GM19438 (cell line): ENCODE data around the gene SEC24B.
"Not testable (repeated sequence)": the region's sequence is repeated elsewhere in the genome, so short reads cannot be mapped to it uniquely, and the experiment has no call there.

Experiments used
- ATAC-seq: cut with Tn5 transposase; IDR thresholded peaks from one replicate; pipeline ENCODE4 v1.9.1; 2021; ENCODE audit warnings: low read depth; ENCODE audit not compliant: unreplicated experiment

The SEC24B gene

DNA sequence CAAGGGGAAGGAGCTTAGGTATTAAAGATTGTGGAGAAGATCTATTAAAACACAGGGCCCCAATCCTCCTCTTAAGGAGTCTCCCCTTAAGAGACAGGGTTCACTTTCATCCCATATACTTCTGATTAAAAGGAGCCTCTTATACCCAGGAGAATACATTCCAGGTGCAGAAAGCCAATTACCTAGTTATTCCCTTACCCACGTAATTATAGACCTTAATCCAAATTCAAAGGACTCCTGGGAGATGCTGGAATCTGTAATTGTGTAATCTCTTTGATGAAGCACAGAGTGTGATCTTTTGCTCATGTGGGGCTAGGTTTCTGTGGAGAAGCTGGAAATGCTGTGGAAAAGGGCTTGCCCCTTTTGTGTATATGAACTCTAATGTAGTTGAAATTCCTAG, 1.4 kb upstream of the SEC24B start:
- ATAC-seq = no peak

DNA sequence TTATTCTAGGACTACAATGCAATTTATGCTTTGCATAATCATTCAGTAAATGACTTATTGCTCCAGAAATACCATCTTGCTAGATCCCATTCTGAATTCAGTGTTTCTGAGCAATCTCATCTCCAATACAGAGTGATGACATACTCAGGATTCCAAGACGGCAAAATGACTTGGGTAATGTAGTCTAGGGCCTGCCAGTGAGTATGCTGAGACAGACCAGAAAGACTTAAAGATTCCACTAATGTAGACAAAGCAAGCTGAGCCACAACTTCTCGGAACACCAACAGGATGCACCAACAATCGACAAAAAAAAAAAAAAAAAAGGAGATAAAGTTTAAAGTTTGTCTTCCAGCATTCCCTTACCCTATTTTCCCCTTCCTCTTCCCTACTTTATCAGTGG, 919 bp upstream of the SEC24B start:
- ATAC-seq = no peak

DNA sequence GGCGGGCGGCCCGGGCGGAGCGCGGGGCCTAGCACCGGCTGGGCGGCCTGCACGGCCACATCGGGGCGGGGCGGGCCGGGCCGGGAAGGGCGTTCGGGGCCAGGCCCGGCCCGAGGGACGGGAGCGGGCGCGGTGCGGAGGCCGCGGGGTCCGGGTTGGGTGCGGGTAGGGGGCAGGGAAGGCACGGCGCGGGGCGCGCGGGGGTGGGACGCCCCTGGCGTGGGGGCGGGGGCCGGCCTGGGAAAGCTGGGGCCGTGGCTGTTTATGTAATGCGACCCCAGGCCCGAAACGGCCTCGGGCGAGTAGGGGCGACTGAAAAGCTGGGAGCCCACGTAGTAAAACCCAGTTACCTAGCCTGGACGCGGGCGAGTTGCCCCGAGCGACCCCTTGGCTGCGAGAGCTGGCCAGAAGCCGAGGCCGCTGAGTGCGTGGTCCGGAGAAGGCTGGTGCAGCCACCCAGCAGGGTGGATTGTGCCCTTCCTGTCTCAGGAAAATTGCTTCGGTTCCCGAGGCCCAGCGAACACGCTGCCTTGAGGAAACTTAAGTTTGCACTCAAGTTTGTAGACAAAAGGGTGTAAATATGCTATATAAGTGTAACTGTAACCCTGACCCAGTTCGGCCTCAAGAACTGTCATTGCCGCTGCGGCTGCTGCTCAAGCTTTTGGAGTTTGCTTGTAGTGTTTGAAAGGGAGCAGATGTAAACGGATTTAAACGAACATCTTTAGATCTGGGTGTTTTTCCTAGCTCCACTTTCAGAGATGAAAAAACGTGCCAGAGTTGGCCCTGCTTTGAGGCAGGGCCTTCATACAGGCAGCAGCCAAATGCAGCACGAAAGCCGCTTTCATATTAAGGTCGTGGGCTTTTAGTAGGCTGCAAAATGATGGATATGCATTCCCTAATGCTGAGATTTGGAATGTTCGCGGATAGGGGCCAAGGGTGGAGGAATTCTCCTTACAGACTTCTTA, 674 bp downstream of the SEC24B start:
- ATAC-seq = peak; percentile 37

DNA sequence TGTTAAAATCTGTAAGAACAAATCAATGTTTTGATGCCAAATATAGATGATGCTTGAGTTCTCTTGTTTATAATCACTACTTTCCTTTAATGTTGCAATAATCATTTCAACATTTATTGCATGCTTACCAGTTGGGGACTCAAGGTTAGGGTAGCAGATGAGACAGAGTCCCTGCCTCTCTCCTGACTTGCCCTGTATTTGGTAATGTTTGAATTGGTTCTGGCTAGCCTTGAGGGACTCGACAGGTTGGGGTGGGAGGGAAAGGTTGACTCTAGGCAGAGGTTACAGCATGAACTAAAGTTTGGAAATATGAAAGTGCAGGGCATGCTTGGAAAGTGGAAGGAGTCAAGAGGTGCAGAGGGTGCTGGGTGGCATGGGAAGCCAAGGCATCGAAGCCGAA, 2.0 kb downstream of the SEC24B start:
- ATAC-seq = no peak

DNA sequence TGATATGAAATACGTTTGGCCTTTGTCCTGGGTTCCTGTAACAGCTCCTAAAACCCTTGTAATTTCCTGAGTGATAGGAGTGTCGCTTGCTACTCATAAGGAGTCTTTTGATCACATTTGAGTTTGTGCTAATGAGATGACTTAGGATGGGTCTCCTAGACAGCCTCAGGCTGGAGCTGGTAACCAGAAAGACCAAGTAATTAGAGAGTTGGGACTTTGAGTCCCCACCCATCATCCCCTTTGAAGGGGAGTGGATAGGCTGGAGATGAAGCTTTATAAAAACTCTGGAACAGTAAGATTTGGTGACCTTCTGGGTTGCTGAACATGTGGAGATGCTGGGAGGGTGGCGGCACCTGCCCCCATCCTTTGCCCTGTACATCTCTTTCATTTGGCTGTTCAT, 2.9 kb downstream of the SEC24B start:
- ATAC-seq = no peak

DNA sequence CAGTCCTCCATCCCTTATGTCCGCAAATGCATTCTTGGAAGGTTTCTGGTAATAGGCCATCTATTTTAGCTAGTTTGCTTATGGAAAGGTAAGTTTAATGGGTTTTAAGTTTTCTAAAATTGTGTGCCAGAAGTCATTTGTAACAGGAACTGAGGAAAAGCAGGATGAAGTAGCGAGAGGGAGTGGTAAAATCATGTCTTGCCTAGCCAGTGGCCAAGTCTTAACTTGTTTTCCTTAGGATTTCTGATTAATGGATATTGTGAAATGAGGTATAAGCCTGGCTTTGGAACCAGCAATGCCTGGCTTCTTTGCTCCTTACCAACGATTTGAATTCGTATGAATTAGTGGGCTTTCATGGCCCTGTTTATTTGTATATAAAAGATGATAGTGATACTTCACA, 7.3 kb downstream of the SEC24B start:
- no peak for ATAC-seq

DNA sequence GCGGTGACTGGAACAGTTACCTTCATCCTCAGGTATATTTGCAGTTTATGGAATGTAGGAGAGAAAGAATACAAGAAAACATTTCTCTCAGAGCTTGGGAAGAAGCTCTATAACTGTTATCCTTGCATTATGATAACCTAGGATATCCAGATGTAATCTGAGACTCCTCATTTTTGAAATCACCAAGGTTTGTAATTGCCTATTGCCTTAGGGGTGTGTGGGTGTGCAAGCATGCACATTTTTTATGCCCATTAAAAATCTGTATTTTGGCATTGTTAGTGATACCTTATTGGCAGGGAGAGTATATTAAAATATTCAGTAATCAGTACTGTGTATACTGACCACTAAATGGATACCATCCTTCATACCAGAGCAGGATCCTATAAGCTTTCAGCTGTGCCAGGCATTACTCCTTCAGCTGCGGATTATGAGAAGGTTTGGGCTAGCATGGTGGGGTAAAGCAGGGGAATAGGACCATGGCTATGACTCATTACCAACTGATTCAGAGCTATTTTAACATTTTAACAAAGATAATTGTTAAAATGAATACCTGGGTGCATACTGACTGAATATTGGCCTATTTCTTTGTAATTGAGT, 8.3 kb downstream of the SEC24B start:
- no peak for ATAC-seq

DNA sequence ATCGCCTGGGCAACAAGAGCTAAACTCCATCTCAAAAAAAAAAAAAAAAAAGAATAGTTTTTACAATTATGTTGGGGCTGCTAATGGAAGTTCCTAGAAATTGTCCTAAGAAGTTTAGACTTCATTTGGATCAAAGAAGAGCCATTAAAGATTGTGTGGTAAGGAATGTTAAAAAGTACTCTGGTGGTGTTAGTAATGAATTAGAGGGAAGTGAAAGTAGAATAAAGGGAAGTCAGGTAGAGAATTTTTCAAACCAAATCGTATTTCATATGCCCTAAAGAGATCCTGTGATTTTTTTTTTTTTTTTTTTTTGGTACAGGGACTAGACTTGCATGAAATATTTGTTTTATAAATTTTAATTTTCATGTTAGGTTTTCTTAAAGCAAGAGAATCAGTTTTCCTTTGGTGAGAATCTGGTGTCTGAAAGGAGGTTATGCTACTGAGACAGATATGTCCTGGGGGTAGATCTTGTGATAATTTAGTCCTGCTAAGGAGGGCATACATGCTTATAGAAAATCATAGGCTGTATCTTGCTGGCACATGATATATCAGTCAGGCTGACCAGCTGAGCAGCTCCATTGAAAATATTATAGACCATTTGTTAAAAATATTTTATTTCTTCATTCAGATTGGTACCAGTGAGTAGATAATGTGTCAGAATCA, 10.7 kb downstream of the SEC24B start:
- ATAC-seq = peak; percentile 65

DNA sequence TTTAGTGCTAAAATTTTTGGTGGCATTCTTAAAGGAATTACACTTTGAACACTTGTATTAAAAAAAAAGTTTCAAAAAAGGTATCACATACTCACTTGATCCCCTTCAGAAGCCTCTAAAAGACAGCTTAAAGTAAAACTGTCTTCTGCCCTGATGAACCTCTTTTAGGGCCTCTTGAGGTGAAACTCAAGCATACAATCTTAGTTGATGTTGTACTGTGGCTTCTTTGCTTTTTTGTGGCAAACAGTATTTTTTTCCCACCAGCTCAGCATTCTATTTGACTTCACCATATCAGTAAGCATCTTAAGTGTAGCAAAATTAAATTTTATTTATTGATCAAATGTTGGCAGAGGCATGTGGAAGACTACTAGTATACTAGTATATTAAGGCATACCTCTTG, 13.7 kb downstream of the SEC24B start:
- ATAC-seq = no peak

DNA sequence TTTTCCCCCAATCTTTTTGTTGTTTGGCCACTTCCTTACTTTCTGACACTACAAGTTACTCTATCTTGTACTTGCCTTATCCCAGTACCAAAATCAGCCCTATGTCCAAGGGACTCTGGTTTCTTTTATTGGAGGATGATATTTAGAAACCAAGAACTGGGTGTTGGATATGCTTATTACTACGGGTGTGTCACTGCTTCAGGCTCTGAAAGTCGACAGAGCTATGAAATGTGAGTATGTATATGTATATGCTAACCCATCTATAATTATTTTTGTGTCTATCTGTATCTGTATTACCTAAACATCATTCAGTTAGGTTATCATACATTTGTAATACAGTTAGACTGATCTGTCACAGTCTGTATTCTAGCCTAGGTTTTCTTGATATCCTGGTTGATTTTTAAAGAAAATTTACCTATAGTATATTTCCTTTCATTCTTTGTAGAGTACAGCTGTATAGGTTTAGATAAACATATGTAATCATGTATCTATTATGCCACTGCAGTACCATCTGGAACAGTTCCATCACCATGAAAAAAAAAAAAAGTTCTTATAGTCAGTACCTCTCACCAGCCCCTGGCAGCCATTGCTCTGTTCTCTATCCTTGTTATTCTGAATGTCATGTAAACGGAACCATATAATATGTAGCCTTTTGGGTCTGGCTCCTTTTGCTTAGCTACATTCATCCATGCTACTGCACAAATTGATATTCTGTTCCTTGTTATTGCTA, 18.1 kb downstream of the SEC24B start:
- no peak for ATAC-seq

DNA sequence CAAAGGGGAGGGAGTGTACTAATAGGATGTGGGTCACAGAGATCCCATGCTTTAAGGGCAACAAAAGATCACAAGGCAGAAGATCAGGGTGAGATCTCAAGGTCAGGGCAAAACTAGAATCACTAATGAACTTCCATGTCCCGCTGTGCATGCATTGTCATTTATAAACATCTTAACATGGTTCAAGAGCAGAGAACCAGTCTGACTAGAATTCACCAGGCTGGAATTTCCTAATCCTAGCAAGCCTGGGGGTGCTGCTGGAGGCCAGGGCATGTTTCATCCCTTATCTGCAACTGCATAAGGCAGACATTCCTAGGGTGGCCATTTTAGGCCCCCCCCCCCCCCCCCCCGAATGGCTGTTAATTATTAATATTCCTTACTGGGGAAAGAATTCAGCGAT, 19.5 kb downstream of the SEC24B start:
- ATAC-seq = not testable (repeated sequence)

DNA sequence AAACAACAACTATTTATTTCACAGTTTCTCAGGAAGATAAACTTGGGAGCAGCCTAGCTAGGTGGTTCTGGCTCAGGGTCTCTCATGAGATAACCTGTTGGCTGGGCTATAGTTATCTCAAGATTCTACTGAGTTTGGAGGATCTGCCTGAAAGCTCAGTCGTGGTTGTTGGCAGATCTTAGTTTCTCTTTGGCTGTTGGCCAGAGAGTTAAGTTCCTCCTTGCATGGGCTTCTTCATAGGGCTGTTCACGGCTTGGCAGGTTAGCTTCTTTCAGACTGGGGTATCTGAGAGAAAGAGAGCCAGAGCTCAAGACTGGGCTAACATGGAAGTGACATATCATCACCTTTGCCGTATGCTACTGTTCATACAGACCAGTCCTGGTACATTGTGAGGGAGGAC, 28.7 kb downstream of the SEC24B start:
- peak; percentile 83 for ATAC-seq

DNA sequence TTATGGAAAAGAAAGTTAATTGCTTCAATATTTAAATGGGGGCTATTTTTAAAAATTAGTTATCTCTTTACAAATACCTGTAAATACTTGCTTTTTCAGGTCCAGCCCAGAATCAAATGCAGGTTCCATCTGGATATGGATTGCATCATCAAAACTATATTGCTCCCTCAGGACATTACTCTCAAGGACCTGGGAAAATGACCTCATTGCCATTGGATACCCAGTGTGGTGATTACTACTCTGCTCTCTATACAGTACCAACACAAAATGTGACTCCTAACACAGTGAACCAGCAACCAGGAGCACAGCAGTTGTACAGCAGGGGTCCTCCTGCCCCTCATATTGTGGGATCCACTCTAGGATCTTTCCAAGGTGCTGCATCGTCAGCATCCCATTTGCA, 29.2 kb downstream of the SEC24B start:
- no peak for ATAC-seq

DNA sequence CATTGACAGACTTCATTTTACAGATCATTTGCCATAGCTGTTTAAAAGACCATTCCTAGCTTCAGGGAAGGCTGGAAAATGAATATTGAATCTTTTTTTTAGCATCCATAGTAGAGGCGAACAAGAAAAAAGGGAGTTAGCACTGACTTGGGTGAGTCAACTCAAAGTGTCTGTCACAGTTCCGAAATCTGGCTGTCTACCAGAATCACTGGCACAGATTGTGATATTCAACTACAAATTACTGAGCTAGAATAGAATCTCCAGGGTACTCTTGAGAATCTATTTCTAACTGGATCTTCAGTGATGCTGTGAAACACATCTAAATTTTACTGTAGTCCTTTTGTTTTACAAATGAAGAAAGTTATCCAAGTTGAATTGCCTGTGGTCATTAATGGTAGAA, 31.5 kb downstream of the SEC24B start:
- no peak for ATAC-seq

DNA sequence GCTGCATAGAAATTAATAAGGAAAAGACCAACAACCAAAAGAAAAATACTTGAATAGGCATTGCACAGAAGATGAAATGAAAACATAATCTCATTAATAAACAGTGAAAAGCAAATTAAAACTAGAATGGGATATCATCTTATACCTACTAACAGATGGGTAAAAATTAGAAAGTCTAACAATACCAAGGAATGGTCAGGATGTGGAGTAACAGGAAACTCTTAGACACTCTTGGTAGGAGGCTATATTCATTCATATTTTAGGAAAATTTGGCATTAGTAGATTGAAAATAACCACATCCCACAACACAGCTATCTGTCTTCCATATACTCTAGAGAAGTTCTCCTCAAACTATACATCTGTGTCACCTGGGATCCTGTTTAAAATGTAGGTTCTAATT, 36.3 kb downstream of the SEC24B start:
- ATAC-seq = no peak

DNA sequence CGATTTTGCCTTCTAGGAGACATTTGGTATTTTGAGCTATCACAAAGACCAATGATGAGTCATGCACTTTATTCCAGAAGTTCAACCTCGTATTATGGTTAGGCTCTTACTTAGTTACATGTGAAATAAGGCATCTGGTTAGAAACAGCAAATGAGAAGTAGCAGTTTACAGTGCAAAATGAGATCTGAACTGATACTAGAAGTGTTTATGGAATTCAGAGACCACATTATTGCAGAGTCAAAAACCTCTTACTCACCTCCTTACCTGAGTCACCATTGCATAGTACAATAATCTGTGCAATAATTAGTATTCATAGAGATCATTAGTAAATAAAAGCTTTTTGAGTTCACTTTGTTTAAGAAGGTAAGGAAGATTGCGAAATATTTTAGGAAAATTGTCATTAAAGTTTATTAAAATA, 38.7 kb downstream of the SEC24B start:
- no peak for ATAC-seq

DNA sequence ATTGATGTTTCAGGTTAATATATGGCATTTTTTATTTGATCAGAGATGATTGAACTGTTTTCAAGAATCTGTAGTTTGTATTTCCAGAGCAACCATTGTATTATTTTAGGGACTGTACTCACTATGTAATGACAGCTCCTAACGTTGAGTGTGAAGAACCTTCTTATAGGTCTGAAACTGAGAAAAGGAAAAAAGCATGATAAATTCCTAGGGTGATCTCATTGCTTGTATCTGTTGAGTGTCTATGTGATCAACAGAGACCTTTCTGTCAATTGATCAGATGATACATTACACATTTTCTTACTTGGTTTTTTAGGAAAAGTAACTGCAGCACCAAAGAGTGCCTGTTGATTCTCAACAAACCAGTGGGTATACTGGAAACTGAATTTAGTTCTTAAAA, 40.2 kb downstream of the SEC24B start:
- ATAC-seq = no peak

DNA sequence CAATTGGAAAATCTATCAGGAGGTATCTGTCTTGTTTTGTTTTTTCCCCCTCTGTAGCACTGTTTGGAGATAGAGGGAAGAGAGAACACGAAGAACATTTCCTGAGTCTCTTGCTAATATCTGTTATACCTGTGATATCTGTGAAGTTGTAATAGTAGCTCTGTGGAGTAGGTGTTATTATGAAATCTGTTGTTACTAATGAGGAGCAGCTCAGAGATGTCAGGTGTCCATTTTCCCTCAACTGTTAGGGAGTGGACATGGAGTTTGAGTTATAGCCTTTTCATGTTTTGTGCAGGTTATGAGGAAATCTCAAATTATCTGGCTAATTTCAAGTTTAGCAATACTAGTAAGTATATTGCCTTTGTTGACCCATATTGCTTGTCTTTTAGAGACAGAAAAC, 52.4 kb downstream of the SEC24B start:
- ATAC-seq = no peak

DNA sequence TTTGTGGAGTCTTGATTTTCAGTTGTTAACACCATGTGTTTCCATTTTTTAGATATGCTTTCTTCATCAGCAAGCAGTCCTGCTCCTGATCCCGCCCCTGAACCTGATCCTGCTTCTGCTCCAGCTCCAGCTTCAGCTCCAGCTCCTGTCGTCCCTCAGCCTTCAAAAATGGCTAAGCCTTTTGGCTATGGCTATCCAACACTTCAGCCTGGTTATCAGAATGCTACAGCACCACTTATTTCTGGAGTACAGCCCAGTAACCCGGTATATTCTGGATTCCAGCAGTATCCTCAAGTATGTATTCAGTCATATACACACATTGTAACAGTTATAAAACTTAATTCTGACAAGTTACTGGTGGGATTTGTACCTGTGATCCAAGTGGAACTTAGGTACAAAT, 60.9 kb downstream of the SEC24B start:
- ATAC-seq = no peak

DNA sequence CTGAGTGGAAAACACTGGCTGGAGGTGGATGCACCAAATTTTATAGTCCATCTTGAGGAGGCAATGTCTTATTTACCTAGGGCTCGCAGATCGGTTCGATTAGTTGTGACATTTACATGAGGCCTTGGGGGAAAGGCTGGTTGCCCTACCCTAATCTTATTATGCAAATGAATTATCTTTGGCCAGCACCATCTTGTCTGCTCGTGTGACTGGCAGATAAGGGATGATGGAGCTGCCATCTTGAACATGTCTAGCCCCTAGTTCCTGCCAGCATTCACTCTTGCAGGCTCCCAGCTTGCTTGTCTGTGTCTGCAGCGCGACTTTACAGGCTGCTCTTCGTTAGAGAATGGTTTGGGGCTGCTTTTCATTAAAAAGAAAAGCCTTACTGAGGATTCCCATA, 61.9 kb downstream of the SEC24B start:
- ATAC-seq = no peak

DNA sequence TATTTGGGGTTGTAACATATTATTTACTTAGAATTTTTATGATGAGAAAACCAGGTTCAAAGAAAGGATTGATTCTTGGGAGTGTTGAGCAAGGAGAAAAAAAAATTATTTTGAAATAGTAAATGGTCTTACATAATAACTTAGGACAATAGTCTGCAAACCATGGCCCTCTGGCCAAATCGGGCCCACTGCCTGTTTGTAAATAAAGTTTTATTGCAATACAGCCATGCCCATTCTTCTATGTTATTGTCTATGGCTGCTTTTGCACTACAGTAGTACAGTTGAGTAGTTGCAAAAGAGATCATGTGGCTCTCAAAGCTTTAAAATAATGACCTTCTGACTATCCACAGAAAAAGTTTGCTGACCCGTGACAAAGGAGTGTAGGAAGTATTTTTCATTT, 63.3 kb downstream of the SEC24B start:
- ATAC-seq = no peak
